ENCODE data around the gene FARP1. TPM values are rescaled to one million over a fixed set of nuclear protein-coding genes. Genes with fewer than 3 reads are reported as not detected.
A peak's percentile ranks its signal among the peaks of the same experiment; 100 is the strongest.

FARP1 gene
- total and polyA plus RNA-seq, 2 of the 13 experiments (the other 11 are each of a cell fraction or from before 2014, with no cell fraction given), result 70.6 to 126 TPM

- TF ChIP-seq U2AF1 (optimal IDR thresholded peaks at IDR 0.05; ENCODE audit: low read depth, low read length) (no peak), KLF12 (CRISPR knock-in tag; IDR thresholded peaks at IDR 0.05; ENCODE audit: borderline replicate concordance) (no peak), ZFP62 (CRISPR knock-in tag; IDR thresholded peaks at IDR 0.05) (no peak), IRX3 (CRISPR knock-in tag; IDR thresholded peaks at IDR 0.05; ENCODE audit: borderline replicate concordance, low read depth) (no peak), NR2C2 (CRISPR knock-in tag; IDR thresholded peaks at IDR 0.05; ENCODE audit: borderline replicate concordance) (0 out of 2 replicates have a peak, but pooled peaks have one; percentile 26), ZNF720 (CRISPR knock-in tag; IDR thresholded peaks at IDR 0.05) (no peak), ZNF766 (CRISPR knock-in tag; IDR thresholded peaks at IDR 0.05; ENCODE audit: borderline replicate concordance) (no peak), ZNF570 (CRISPR knock-in tag; IDR thresholded peaks at IDR 0.05; ENCODE audit: borderline replicate concordance) (no peak), ATF1 (CRISPR knock-in tag; IDR thresholded peaks at IDR 0.05) (no peak), TCF7L2 (IDR thresholded peaks at IDR 0.05; ENCODE audit: low read depth, low read length) (peak; percentile 95), PHB2 (IDR thresholded peaks at IDR 0.05; ENCODE audit: partially characterized antibody) (no peak), HNF1A (IDR thresholded peaks at IDR 0.05; ENCODE audit: low read depth) (peak; percentile 49; the same call in 1 of the 2 replicates), HNF1A (CRISPR knock-in tag; IDR thresholded peaks at IDR 0.05; ENCODE audit: borderline replicate concordance) (peak; percentile 83; the same call in 1 of the 2 replicates), YY1 (IDR thresholded peaks at IDR 0.05; ENCODE audit: insufficient read depth, insufficient replicate concordance, low read depth, low read length) (no peak), ZFX (CRISPR knock-in tag; IDR thresholded peaks at IDR 0.05; ENCODE audit: low read depth) (peak; percentile 63), ZNF83 (CRISPR knock-in tag; IDR thresholded peaks at IDR 0.05; ENCODE audit: borderline replicate concordance) (no peak), U2AF2 (IDR thresholded peaks at IDR 0.05; ENCODE audit: low read depth, low read length) (no peak), ZBTB37 (CRISPR knock-in tag; IDR thresholded peaks at IDR 0.05) (no peak), CC2D1A (CRISPR knock-in tag; IDR thresholded peaks at IDR 0.05) (no peak), ZMYM4 (CRISPR knock-in tag; IDR thresholded peaks at IDR 0.05) (0 out of 2 replicates have a peak, but pooled peaks have one; percentile 13), ZSCAN29 (CRISPR knock-in tag; conservative IDR thresholded peaks at IDR 0.05) (0 out of 2 replicates have a peak, but pooled peaks have one; percentile 74)
- TF ChIP-seq, protein P1, sequence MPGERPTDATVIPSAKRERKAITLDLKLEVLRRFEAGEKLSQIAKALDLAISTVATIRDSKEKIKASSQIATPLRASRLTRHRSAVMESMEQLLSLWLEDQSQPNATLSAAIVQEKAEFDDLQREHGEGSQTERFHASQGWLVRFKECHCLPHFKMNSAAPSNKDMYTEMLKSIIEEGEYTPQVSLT (CRISPR knock-in tag; IDR thresholded peaks at IDR 0.05; ENCODE audit: borderline replicate concordance, low read depth), result no peak
- TF ChIP-seq, protein P2, sequence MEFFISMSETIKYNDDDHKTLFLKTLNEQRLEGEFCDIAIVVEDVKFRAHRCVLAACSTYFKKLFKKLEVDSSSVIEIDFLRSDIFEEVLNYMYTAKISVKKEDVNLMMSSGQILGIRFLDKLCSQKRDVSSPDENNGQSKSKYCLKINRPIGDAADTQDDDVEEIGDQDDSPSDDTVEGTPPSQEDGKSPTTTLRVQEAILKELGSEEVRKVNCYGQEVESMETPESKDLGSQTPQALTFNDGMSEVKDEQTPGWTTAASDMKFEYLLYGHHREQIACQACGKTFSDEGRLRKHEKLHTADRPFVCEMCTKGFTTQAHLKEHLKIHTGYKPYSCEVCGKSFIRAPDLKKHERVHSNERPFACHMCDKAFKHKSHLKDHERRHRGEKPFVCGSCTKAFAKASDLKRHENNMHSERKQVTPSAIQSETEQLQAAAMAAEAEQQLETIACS (CRISPR knock-in tag; IDR thresholded peaks at IDR 0.05), result no peak
Observed at GRCh38 chr13:98273067-98273823, 130.4 kb downstream of the FARP1 start (continued).

Measured in HepG2 (cell line).